Panc1 (cell line): ENCODE measurements around the gene GSTM5. TPM values are rescaled to one million over a fixed set of nuclear protein-coding genes. Genes with fewer than 3 reads are reported as not detected.
"Not testable (repeated sequence)": the region's sequence is repeated elsewhere in the genome, so short reads cannot be mapped to it uniquely, and the experiment has no call there.

Experiments used
- ATAC-seq: fragments of 200-7000 bp; cut with Tn5 transposase; 2 replicates; pipeline ENCODE4 v1.9.1; 2020; ENCODE audit warnings: mild to moderate bottlenecking, moderate library complexity
- BruUV-seq: library from RNA; stranded (reverse); fragments of 400-500 nt; replicated peaks from 2 replicates; lab custom pipeline; 2021; lab: Mats Ljungman, UMichigan
- CTCF ChIA-PET: fragments of 300-600 bp; sonication (Branson Sonifier 250); formaldehyde crosslinking; loops from one replicate; lab custom pipeline; 2022; ENCODE audit warnings: antibody characterized with exemption; lab: Charles Lee
- POLR2A ChIA-PET: fragments of 300-600 bp; sonication (Branson Sonifier 250); formaldehyde crosslinking; loops from one replicate; lab custom pipeline; 2022; ENCODE audit warnings: antibody characterized with exemption; lab: Charles Lee
- DNase-seq: peaks from one replicate; pipeline ENCODE4 v3.0.0-alpha.2; 2010; ENCODE audit warnings: low read depth, low spot score
- H3K27ac ChIP-seq: 2 replicates; pipeline ENCODE4 v1.5.1; 2011; ENCODE audit warnings: mild to moderate bottlenecking, low read length, inconsistent platforms
- H3K27me3 ChIP-seq: fragments of 200-500 bp; sonication (Bioruptor generic); 2 replicates; pipeline ENCODE4 v1.6.0; 2014; ENCODE audit warnings: low read length, inconsistent platforms; ENCODE audit not compliant: control insufficient read depth, insufficient read depth
- H3K36me3 ChIP-seq: fragments of 200-500 bp; sonication (Bioruptor generic); 2 replicates; pipeline ENCODE4 v1.5.1; 2014; ENCODE audit warnings: inconsistent platforms, mild to moderate bottlenecking, low read length, moderate library complexity; ENCODE audit not compliant: control insufficient read depth, insufficient read depth
- H3K4me1 ChIP-seq: 2 replicates; pipeline ENCODE4 v1.5.1; 2011; ENCODE audit warnings: inconsistent platforms, mild to moderate bottlenecking, low read length, moderate library complexity; ENCODE audit not compliant: control insufficient read depth, insufficient read depth
- H3K4me3 ChIP-seq, 2 experiments: 2 replicates each; pipeline ENCODE4 v1.5.1; 2011 to 2012; ENCODE audit warnings: low read depth in 2 of 2, low read length in 2 of 2, mild to moderate bottlenecking in 2 of 2, inconsistent platforms in 1 of 2, moderate library complexity in 1 of 2
- H3K9me3 ChIP-seq: fragments of 200-500 bp; sonication (Bioruptor generic); 2 replicates; pipeline ENCODE4 v1.5.1; 2014; ENCODE audit warnings: low read depth, mild to moderate bottlenecking, inconsistent platforms, low read length, moderate library complexity; ENCODE audit not compliant: control insufficient read depth, insufficient read depth
- CTCF ChIP-seq: fragments of 450-650 bp; IDR thresholded peaks from 2 replicates; pipeline ENCODE4 v1.5.1; 2017; ENCODE audit warnings: mild to moderate bottlenecking
- POLR2AphosphoS5 ChIP-seq: IDR thresholded peaks from 2 replicates; pipeline ENCODE4 v1.6.1; 2012; ENCODE audit warnings: mild to moderate bottlenecking, low read depth, low read length, moderate library complexity
- REST ChIP-seq, 2 experiments: IDR thresholded peaks; 2 replicates each; pipeline ENCODE4 v1.6.1; 2011 to 2012; ENCODE audit warnings: low read depth in 2 of 2, control low read depth in 1 of 2, low read length in 1 of 2, mild to moderate bottlenecking in 1 of 2, moderate library complexity in 1 of 2; ENCODE audit not compliant: insufficient read depth in 1 of 2
- SIN3A ChIP-seq: IDR thresholded peaks from 2 replicates; pipeline ENCODE4 v1.6.1; 2012; ENCODE audit warnings: low read depth, mild to moderate bottlenecking, low read length, moderate library complexity, borderline replicate concordance; ENCODE audit not compliant: insufficient read depth
- TCF7L2 ChIP-seq: IDR thresholded peaks from 2 replicates; pipeline ENCODE4 v1.6.1; 2011; ENCODE audit warnings: mild to moderate bottlenecking, low read depth, low read length, inconsistent platforms
- in situ Hi-C: cut with HindIII; loops from 2 replicates; pipeline ENCODE4 v1.10.0; 2016; ENCODE audit warnings: low sequenced_read_pairs, low pct_unique_long_range_greater_than_20kb
- intact Hi-C: fragments of 100-400 bp; cut with micrococcal nuclease; formaldehyde crosslinking; loops from one replicate; pipeline ENCODE4 v1.10.0; 2022; ENCODE audit not compliant: unreplicated experiment
- total RNA-seq: library from RNA; stranded (reverse); gene quantifications from one replicate; pipeline ENCODE4 v1.2.1, GENCODE V29; 2021; ENCODE audit not compliant: unreplicated experiment

The GSTM5 gene
- total RNA-seq, 1 experiment from 2014 or later = not detected

GRCh38 chr1:109739738-109740614 is 27.9 kb downstream of the GSTM5 start:
- no peaks in the 10 kb centered on the region for H3K27me3 ChIP-seq
- H3K4me3 ChIP-seq = peak overlapping the region; percentile 73 to 75
- peaks cover 3% of the 10 kb centered on the region; the same call in 1 of the 2 replicates for H3K4me1 ChIP-seq
- intact Hi-C loops = no loop called here
- peak overlapping the region; percentile 76 for H3K27ac ChIP-seq
- TF ChIP-seq CTCF (no peak), POLR2AphosphoS5 (peak; percentile 73)
- ChIA-PET POLR2A (interaction anchor here (0.7 kb wide), 1 partner anchor 113 kb away, joined by 3 read pairs; no protein-coding TSS in a partner anchor), CTCF (no interaction called here)
- BruUV-seq = no TSS peak
- DNase-seq (no peak), ATAC-seq (peak; percentile 96)
- H3K9me3 ChIP-seq = no peaks in the 10 kb centered on the region
- in situ Hi-C loops = no loop called here
- H3K36me3 ChIP-seq = no peaks in the 10 kb centered on the region

GRCh38 chr1:109740615-109741373 is 28.7 kb downstream of the GSTM5 start, which contains the start of gene GSTM3:
Gene GSTM3 (minus strand): TSS chr1:109741038. CDS start chr1:109740287, 751 bp downstream.
- Histone ChIP-seq H3K4me1 (peaks cover 3% of the 10 kb centered on the region; the same call in 1 of the 2 replicates), H3K27me3 (no peaks in the 10 kb centered on the region), H3K27ac (peak within 1 kb of the TSS; percentile 76), H3K36me3 (no peaks in the 10 kb centered on the region), H3K9me3 (no peaks in the 10 kb centered on the region), H3K4me3 (peak within 1 kb of the TSS; percentile 73 to 75)
- ChIA-PET POLR2A (no interaction called here), CTCF (no interaction called here)
- in situ Hi-C loops (no loop called here), intact Hi-C loops (no loop called here)
- DNase-seq = no peak
- BruUV-seq = no TSS peak
- ATAC-seq = peak; percentile 60
- TF ChIP-seq POLR2AphosphoS5 = no peak
- TF ChIP-seq SIN3A = no peak
- no peak; the same call in 1 of the 2 replicates for TF ChIP-seq CTCF
- no peak for TF ChIP-seq REST (IDR thresholded peaks at IDR 0.05; ENCODE audit: insufficient read depth in 1 of 2, low read depth in 2 of 2, low read length in 1 of 2)
- no peak for TF ChIP-seq TCF7L2

DNA sequence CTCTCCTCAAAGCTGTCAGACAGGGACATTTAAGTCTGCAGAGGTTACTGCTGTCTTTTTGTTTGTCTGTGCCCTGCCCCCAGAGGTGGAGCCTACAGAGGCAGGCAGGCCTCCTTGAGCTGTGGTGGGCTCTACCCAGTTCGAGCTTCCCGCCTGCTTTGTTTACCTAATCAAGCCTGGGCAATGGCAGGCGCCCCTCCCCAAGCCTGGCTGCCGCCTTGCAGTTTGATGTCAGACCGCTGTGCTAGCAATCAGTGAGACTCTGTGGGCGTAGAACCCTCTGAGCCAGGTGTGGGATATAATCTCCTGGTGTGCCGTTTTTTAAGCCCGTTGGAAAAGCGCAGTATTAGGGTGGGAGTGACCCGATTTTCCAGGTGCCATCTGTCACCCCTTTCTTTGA is 36.3 kb downstream of the GSTM5 start:
- H3K4me3 ChIP-seq, H3K27me3 ChIP-seq, DNase-seq, H3K27ac ChIP-seq, CTCF ChIA-PET, H3K4me1 ChIP-seq, intact Hi-C loops, ATAC-seq, BruUV-seq, in situ Hi-C loops, POLR2A ChIA-PET, H3K9me3 ChIP-seq, H3K36me3 ChIP-seq: not testable (repeated sequence)
